MCF 10A (cell line): Measurements from ENCODE around the gene SVOPL. TPM values are rescaled to one million over a fixed set of nuclear protein-coding genes. Genes with fewer than 3 reads are reported as not detected.

Experiments
- BruUV-seq: library from RNA; stranded (reverse); fragments of 400-500 nt; replicated peaks from 2 replicates; lab custom pipeline; 2021; lab: Mats Ljungman, UMichigan
- CTCF ChIA-PET: fragments of 300-600 bp; sonication (Branson Sonifier 250); formaldehyde crosslinking; extraction: SDS; loops from one replicate; lab custom pipeline; 2021; ENCODE audit warnings: antibody characterized with exemption, inconsistent platforms; lab: Yijun Ruan, JAX
- POLR2A ChIA-PET: fragments of 300-600, 350-650 bp; sonication (Branson Sonifier 250); formaldehyde crosslinking; extraction: SDS; loops from one replicate; lab custom pipeline; 2020; ENCODE audit warnings: antibody characterized with exemption, inconsistent platforms; lab: Yijun Ruan, JAX
- DNase-seq: peaks from one replicate; pipeline ENCODE4 v3.0.0-alpha.2; 2018; ENCODE audit not compliant: unreplicated experiment
- H3K27ac Mint-ChIP-seq: one replicate; pipeline ENCODE4 v1.8.0; 2022; ENCODE audit warnings: mild to moderate bottlenecking, low read depth, mixed read lengths; ENCODE audit not compliant: unreplicated experiment
- H3K27me3 Mint-ChIP-seq: one replicate; pipeline ENCODE4 v1.8.0; 2022; ENCODE audit warnings: mixed read lengths; ENCODE audit not compliant: insufficient read depth, unreplicated experiment
- H3K36me3 Mint-ChIP-seq: one replicate; pipeline ENCODE4 v1.8.0; 2022; ENCODE audit warnings: mild to moderate bottlenecking, moderate library complexity, mixed read lengths; ENCODE audit not compliant: insufficient read depth, unreplicated experiment
- H3K4me1 Mint-ChIP-seq: one replicate; pipeline ENCODE4 v1.8.0; 2022; ENCODE audit warnings: mixed read lengths; ENCODE audit not compliant: insufficient read depth, unreplicated experiment
- H3K4me3 Mint-ChIP-seq: one replicate; pipeline ENCODE4 v1.8.0; 2022; ENCODE audit warnings: mild to moderate bottlenecking, moderate library complexity, mixed read lengths; ENCODE audit not compliant: unreplicated experiment
- H3K9me3 Mint-ChIP-seq: one replicate; pipeline ENCODE4 v1.8.0; 2022; ENCODE audit warnings: mixed read lengths; ENCODE audit not compliant: unreplicated experiment
- intact Hi-C: fragments of 100-400 bp; cut with micrococcal nuclease; formaldehyde crosslinking; loops from 2 replicates; pipeline ENCODE4 v1.14.1; 2022
- total RNA-seq: library from RNA; stranded (reverse); gene quantifications from 2 replicates; pipeline ENCODE4 v1.2.3, GENCODE V29; 2022
- TF ChIP-seq, protein P1 (sequence below): fragments of 200-600 bp; IDR thresholded peaks from one replicate; pipeline ENCODE4 v1.8.0; 2022; ENCODE audit warnings: antibody characterized with exemption, mild to moderate bottlenecking; ENCODE audit not compliant: unreplicated experiment

SVOPL gene
- total RNA-seq, 1 experiment from 2014 or later, result not detected

GRCh38 chr7:138662991-138663320, 38.2 kb downstream of the SVOPL start:
- POLR2A ChIA-PET, result no interaction called here
- TF ChIP-seq, protein P1, sequence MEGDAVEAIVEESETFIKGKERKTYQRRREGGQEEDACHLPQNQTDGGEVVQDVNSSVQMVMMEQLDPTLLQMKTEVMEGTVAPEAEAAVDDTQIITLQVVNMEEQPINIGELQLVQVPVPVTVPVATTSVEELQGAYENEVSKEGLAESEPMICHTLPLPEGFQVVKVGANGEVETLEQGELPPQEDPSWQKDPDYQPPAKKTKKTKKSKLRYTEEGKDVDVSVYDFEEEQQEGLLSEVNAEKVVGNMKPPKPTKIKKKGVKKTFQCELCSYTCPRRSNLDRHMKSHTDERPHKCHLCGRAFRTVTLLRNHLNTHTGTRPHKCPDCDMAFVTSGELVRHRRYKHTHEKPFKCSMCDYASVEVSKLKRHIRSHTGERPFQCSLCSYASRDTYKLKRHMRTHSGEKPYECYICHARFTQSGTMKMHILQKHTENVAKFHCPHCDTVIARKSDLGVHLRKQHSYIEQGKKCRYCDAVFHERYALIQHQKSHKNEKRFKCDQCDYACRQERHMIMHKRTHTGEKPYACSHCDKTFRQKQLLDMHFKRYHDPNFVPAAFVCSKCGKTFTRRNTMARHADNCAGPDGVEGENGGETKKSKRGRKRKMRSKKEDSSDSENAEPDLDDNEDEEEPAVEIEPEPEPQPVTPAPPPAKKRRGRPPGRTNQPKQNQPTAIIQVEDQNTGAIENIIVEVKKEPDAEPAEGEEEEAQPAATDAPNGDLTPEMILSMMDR, result no peak
- BruUV-seq, result no TSS peak
- Mint-ChIP-seq H3K36me3 (no peaks in the 10 kb centered on the region), H3K27me3 (peaks cover 11% of the 10 kb centered on the region), H3K4me3 (no peak overlapping the region), H3K4me1 (no peaks in the 10 kb centered on the region), H3K27ac (no peak overlapping the region), H3K9me3 (peaks cover 6% of the 10 kb centered on the region)
- intact Hi-C loops, result no loop called here
- CTCF ChIA-PET, result no interaction called here
- no peak for DNase-seq

GRCh38 chr7:138662076-138662990, 38.8 kb downstream of the SVOPL start:
- no peak for DNase-seq
- TF ChIP-seq, protein P1, result no peak
- CTCF ChIA-PET, result no interaction called here
- no peaks in the 10 kb centered on the region for H3K36me3 Mint-ChIP-seq
- peaks cover 5% of the 10 kb centered on the region for H3K27me3 Mint-ChIP-seq
- peaks cover under 1% of the 10 kb centered on the region for H3K9me3 Mint-ChIP-seq
- H3K4me1 Mint-ChIP-seq, result no peaks in the 10 kb centered on the region
- no peak overlapping the region for H3K27ac Mint-ChIP-seq
- H3K4me3 Mint-ChIP-seq, result no peak overlapping the region
- intact Hi-C loops, result no loop called here
- no TSS peak for BruUV-seq
- POLR2A ChIA-PET, result no interaction called here

GRCh38 chr7:138661069-138661635, 40.0 kb downstream of the SVOPL start:
- no peak for DNase-seq
- Mint-ChIP-seq H3K9me3 (no peaks in the 10 kb centered on the region), H3K4me1 (no peaks in the 10 kb centered on the region), H3K4me3 (no peak overlapping the region), H3K36me3 (no peaks in the 10 kb centered on the region), H3K27ac (no peak overlapping the region), H3K27me3 (no peaks in the 10 kb centered on the region)
- intact Hi-C loops, result no loop called here
- TF ChIP-seq, protein P1, result no peak
- ChIA-PET POLR2A (no interaction called here), CTCF (no interaction called here)
- BruUV-seq, result no TSS peak

GRCh38 chr7:138658889-138659288, 42.3 kb downstream of the SVOPL start:
- intact Hi-C loops, result no loop called here
- H3K9me3 Mint-ChIP-seq, result no peaks in the 10 kb centered on the region
- H3K4me1 Mint-ChIP-seq, result no peaks in the 10 kb centered on the region
- DNase-seq, result no peak
- H3K4me3 Mint-ChIP-seq, result no peak overlapping the region
- H3K27me3 Mint-ChIP-seq, result no peaks in the 10 kb centered on the region
- TF ChIP-seq, protein P1, result no peak
- H3K36me3 Mint-ChIP-seq, result no peaks in the 10 kb centered on the region
- CTCF ChIA-PET, result no interaction called here
- POLR2A ChIA-PET, result no interaction called here
- no peak overlapping the region for H3K27ac Mint-ChIP-seq
- BruUV-seq, result no TSS peak
